ENCODE measurements around the gene SATB1.

DNA sequence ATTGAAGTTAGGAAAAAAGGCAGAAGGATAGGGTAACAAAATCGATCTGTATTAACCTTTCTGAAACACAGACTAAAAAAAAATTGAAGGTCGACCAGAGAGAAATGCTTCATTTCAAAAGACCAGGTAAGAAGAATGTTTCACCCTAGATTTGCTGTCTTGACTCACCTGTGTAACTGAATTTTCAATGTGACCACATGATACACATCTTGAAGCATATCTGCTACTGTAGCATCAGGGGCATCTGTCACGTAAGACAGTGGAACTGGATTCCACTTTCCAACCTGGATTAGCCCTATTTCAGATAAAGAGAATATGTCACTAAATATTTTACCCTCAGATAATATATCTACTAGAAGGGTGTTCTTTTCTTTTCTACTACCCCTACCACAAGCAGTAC, 9.3 kb downstream of the SATB1 start:
- TF ChIP-seq ZNF70 (CRISPR knock-in tag; IDR thresholded peaks at IDR 0.05) (no peak), GLIS3 (CRISPR knock-in tag; IDR thresholded peaks at IDR 0.05) (no peak), ZNF565 (CRISPR knock-in tag; conservative IDR thresholded peaks at IDR 0.05; ENCODE audit: low read depth) (no peak), ARNTL (CRISPR knock-in tag; IDR thresholded peaks at IDR 0.05; ENCODE audit: borderline replicate concordance, low read depth) (no peak), ISL1 (CRISPR knock-in tag; IDR thresholded peaks at IDR 0.05) (no peak), TOX (CRISPR knock-in tag; IDR thresholded peaks at IDR 0.05; ENCODE audit: borderline replicate concordance) (no peak), CSDC2 (CRISPR knock-in tag; IDR thresholded peaks at IDR 0.05) (no peak), OSR1 (CRISPR knock-in tag; IDR thresholded peaks at IDR 0.05) (no peak), PPARA (CRISPR knock-in tag; IDR thresholded peaks at IDR 0.05; ENCODE audit: borderline replicate concordance) (no peak)
- TF ChIP-seq, protein P1, sequence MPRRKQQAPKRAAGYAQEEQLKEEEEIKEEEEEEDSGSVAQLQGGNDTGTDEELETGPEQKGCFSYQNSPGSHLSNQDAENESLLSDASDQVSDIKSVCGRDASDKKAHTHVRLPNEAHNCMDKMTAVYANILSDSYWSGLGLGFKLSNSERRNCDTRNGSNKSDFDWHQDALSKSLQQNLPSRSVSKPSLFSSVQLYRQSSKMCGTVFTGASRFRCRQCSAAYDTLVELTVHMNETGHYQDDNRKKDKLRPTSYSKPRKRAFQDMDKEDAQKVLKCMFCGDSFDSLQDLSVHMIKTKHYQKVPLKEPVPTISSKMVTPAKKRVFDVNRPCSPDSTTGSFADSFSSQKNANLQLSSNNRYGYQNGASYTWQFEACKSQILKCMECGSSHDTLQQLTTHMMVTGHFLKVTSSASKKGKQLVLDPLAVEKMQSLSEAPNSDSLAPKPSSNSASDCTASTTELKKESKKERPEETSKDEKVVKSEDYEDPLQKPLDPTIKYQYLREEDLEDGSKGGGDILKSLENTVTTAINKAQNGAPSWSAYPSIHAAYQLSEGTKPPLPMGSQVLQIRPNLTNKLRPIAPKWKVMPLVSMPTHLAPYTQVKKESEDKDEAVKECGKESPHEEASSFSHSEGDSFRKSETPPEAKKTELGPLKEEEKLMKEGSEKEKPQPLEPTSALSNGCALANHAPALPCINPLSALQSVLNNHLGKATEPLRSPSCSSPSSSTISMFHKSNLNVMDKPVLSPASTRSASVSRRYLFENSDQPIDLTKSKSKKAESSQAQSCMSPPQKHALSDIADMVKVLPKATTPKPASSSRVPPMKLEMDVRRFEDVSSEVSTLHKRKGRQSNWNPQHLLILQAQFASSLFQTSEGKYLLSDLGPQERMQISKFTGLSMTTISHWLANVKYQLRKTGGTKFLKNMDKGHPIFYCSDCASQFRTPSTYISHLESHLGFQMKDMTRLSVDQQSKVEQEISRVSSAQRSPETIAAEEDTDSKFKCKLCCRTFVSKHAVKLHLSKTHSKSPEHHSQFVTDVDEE (CRISPR knock-in tag; IDR thresholded peaks at IDR 0.05): no peak
- TF ChIP-seq, protein P2, sequence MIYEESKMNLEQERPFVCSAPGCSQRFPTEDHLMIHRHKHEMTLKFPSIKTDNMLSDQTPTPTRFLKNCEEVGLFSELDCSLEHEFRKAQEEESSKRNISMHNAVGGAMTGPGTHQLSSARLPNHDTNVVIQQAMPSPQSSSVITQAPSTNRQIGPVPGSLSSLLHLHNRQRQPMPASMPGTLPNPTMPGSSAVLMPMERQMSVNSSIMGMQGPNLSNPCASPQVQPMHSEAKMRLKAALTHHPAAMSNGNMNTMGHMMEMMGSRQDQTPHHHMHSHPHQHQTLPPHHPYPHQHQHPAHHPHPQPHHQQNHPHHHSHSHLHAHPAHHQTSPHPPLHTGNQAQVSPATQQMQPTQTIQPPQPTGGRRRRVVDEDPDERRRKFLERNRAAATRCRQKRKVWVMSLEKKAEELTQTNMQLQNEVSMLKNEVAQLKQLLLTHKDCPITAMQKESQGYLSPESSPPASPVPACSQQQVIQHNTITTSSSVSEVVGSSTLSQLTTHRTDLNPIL (CRISPR knock-in tag; IDR thresholded peaks at IDR 0.05; ENCODE audit: low read depth): no peak
